Activated naive CD4-positive, alpha-beta T cell treated with anti-CD3 and anti-CD28 coated beads, Interleukin-2, amount 50 U/mL, for 16 hours (primary cell): Measurements from ENCODE around the gene MEF2A.

Experiments
- DNase-seq: peaks from one replicate; pipeline ENCODE4 v3.0.0-alpha.2; 2020

The MEF2A gene

GRCh38 chr15:99564221-99565048, 1.3 kb upstream of the MEF2A start:
- no peak for DNase-seq

- no peak for DNase-seq
These were observed 810 bp upstream of the MEF2A start for GRCh38 chr15:99565049-99565298.

GRCh38 chr15:99566157-99566897, 543 bp downstream of the MEF2A start:
- no peak for DNase-seq

- DNase-seq: no peak
These were observed 3.0 kb downstream of the MEF2A start for GRCh38 chr15:99568625-99569352.

GRCh38 chr15:99571299-99571698, 5.5 kb downstream of the MEF2A start:
- DNase-seq: no peak

- no peak for DNase-seq
These were observed 8.3 kb downstream of the MEF2A start for GRCh38 chr15:99574048-99574447.

GRCh38 chr15:99574502-99574901, 8.7 kb downstream of the MEF2A start:
- no peak for DNase-seq

- no peak for DNase-seq
These were observed 13.0 kb downstream of the MEF2A start for GRCh38 chr15:99578809-99579208.

- no peak for DNase-seq
These were observed 14.3 kb downstream of the MEF2A start for GRCh38 chr15:99580076-99580475.

- no peak for DNase-seq
These were observed 16.8 kb downstream of the MEF2A start for GRCh38 chr15:99582508-99582960.

- DNase-seq: no peak
These were observed 18.4 kb downstream of the MEF2A start for GRCh38 chr15:99584081-99584600.

GRCh38 chr15:99586121-99586520, 20.3 kb downstream of the MEF2A start:
- no peak for DNase-seq

- no peak for DNase-seq
These were observed 24.0 kb downstream of the MEF2A start for GRCh38 chr15:99589801-99590200.

GRCh38 chr15:99590913-99591646, 25.3 kb downstream of the MEF2A start:
- no peak for DNase-seq

GRCh38 chr15:99592145-99592791, 26.5 kb downstream of the MEF2A start:
- DNase-seq: no peak

- DNase-seq: no peak
These were observed 27.3 kb downstream of the MEF2A start for GRCh38 chr15:99593070-99593469.

GRCh38 chr15:99594916-99595315, 29.1 kb downstream of the MEF2A start:
- no peak for DNase-seq

- no peak for DNase-seq
These were observed 32.5 kb downstream of the MEF2A start for GRCh38 chr15:99598296-99598695.

GRCh38 chr15:99603828-99604227, 38.0 kb downstream of the MEF2A start:
- DNase-seq: no peak

GRCh38 chr15:99604865-99605264, 39.1 kb downstream of the MEF2A start:
- DNase-seq: no peak

GRCh38 chr15:99605490-99605931, 39.7 kb downstream of the MEF2A start:
- DNase-seq: no peak

- no peak for DNase-seq
These were observed 40.2 kb downstream of the MEF2A start for GRCh38 chr15:99605990-99606389.
